ENCODE results near the gene LEMD2. TPM values are rescaled to one million over a fixed set of nuclear protein-coding genes. Genes with fewer than 3 reads are reported as not detected.

LEMD2 gene
- total RNA-seq, 1 experiment from 2014 or later = 43.9 TPM

GRCh38 chr6:33725891-33726673 is 62.8 kb downstream of the LEMD2 start:
- H2AFZ ChIP-seq (ENCODE audit: low read depth, low read length, poor library complexity, severe bottlenecking) = no peak overlapping the region
- peaks cover 30% of the 10 kb centered on the region for H3K27me3 ChIP-seq (ENCODE audit: insufficient read depth, low read length)
- POLR2A ChIA-PET = no interaction called here
- H3K27ac ChIP-seq (ENCODE audit: low read depth, low read length) = no peak overlapping the region
- H3K4me1 ChIP-seq (ENCODE audit: control insufficient read depth in 1 of 2, insufficient read depth in 2 of 2, low read length in 2 of 2) = no peaks in the 10 kb centered on the region
- H3K9me3 ChIP-seq (ENCODE audit: control insufficient read depth in 1 of 2, insufficient read depth in 1 of 2, low read depth in 1 of 2, low read length in 2 of 2) = no peaks in the 10 kb centered on the region
- H3K36me3 ChIP-seq (ENCODE audit: control insufficient read depth in 1 of 2, insufficient read depth in 2 of 2, low read length in 2 of 2) = no peaks in the 10 kb centered on the region
- no peak for DNase-seq (ENCODE audit: low read depth, low spot score)
- ATAC-seq = no peak
- H3K9ac ChIP-seq (ENCODE audit: low read length) = no peak overlapping the region
- no peaks in the 10 kb centered on the region for H4K20me1 ChIP-seq (ENCODE audit: insufficient read depth)
- RAD21 ChIA-PET (ENCODE audit: low non-redundant PET in 1 of 2, low total read pairs in 2 of 2, uncharacterized antibody in 2 of 2, unreplicated experiment in 2 of 2) = no interaction called here
- H3K9me2 ChIP-seq (ENCODE audit: insufficient read depth) = no peaks in the 10 kb centered on the region
- intact Hi-C loops (cut with micrococcal nuclease) = no loop called here
- TF ChIP-seq SIN3A (IDR thresholded peaks at IDR 0.05; ENCODE audit: low read depth) (no peak), ELF1 (IDR thresholded peaks at IDR 0.05; ENCODE audit: borderline replicate concordance, low read depth) (no peak), EZH2 (IDR thresholded peaks at IDR 0.05) (no peak), JUND (IDR thresholded peaks at IDR 0.05) (no peak), POLR2A (IDR thresholded peaks at IDR 0.05; ENCODE audit: borderline replicate concordance, extremely low read depth, insufficient read depth, insufficient read length) (no peak), CBX3 (IDR thresholded peaks at IDR 0.05; ENCODE audit: low read depth) (no peak), CEBPB (IDR thresholded peaks at IDR 0.05; ENCODE audit: low read depth) (no peak), FOSL1 (IDR thresholded peaks at IDR 0.05; ENCODE audit: low read depth) (no peak), ZBTB33 (IDR thresholded peaks at IDR 0.05; ENCODE audit: extremely low read depth, insufficient replicate concordance, low read length) (no peak), ZNF274 (IDR thresholded peaks at IDR 0.05; ENCODE audit: low read depth, low read length) (no peak), REST (IDR thresholded peaks at IDR 0.05; ENCODE audit: low read depth) (no peak), EZH2phosphoT487 (IDR thresholded peaks at IDR 0.05; ENCODE audit: borderline replicate concordance) (no peak), CTCF (IDR thresholded peaks at IDR 0.05 in 2 of 3, conservative IDR thresholded peaks at IDR 0.05 in 1 of 3; ENCODE audit: borderline replicate concordance in 1 of 3, insufficient read depth in 1 of 3, low read depth in 2 of 3, low read length in 2 of 3) (no peak), RAD21 (IDR thresholded peaks at IDR 0.05; ENCODE audit: low read depth) (no peak), SRF (IDR thresholded peaks at IDR 0.05; ENCODE audit: low read depth) (no peak), POLR2AphosphoS5 (IDR thresholded peaks at IDR 0.05; ENCODE audit: low read depth, low read length) (no peak), EGR1 (IDR thresholded peaks at IDR 0.05; ENCODE audit: low read depth) (no peak), SP1 (IDR thresholded peaks at IDR 0.05; ENCODE audit: low read depth) (no peak)
- H3K4me3 ChIP-seq (replicated peaks in 1 of 2; ENCODE audit: low read depth in 1 of 2, low read length in 2 of 2) = no peak overlapping the region
- H3K4me2 ChIP-seq (ENCODE audit: low read length) = no peak overlapping the region
- CTCF ChIA-PET = no interaction called here
- no TSS peak for BruUV-seq (replicated peaks)
- no peaks in the 10 kb centered on the region for H3K79me2 ChIP-seq (ENCODE audit: insufficient read depth, low read length)
